ENCODE results near the gene DUSP22. TPM values are rescaled to one million over a fixed set of nuclear protein-coding genes. Genes with fewer than 3 reads are reported as not detected.
"Not testable (repeated sequence)": the region's sequence is repeated elsewhere in the genome, so short reads cannot be mapped to it uniquely, and the experiment has no call there.

The DUSP22 gene
- 25.1 TPM for polyA plus RNA-seq
- long read RNA-seq, donor 1, partial matches to known transcripts: 0 of 5 reads
- long read RNA-seq, donor 1, other reads (novel, unspliced or antisense): 0 of 5 reads
- long read RNA-seq, donor 2, partial matches to known transcripts: 0 of 8 reads
- long read RNA-seq, donor 2, other reads (novel, unspliced or antisense): 0 of 8 reads
- long read RNA-seq, donor 3, partial matches to known transcripts: 0 of 7 reads
- long read RNA-seq, donor 3, other reads (novel, unspliced or antisense): 0 of 7 reads
- long read RNA-seq, donor 4, partial matches to known transcripts: 0 of 3 reads
- long read RNA-seq, donor 4, other reads (novel, unspliced or antisense): 0 of 3 reads
- long read RNA-seq, donor 5, partial matches to known transcripts: 0 of 7 reads
- long read RNA-seq, donor 5, other reads (novel, unspliced or antisense): 0 of 7 reads
- long read RNA-seq, donor 6, partial matches to known transcripts: 0 of 9 reads
- long read RNA-seq, donor 6, other reads (novel, unspliced or antisense): 0 of 9 reads
- long read RNA-seq, donor 7, partial matches to known transcripts: 0 of 5 reads
- long read RNA-seq, donor 7, other reads (novel, unspliced or antisense): 0 of 5 reads
- long read RNA-seq, donor 8, partial matches to known transcripts: 0 of 14 reads
- long read RNA-seq, donor 8, other reads (novel, unspliced or antisense): 0 of 14 reads
- long read RNA-seq, donor 9, partial matches to known transcripts: 0 of 6 reads
- long read RNA-seq, donor 9, other reads (novel, unspliced or antisense): 0 of 6 reads
- long read RNA-seq, donor 10, transcript DUSP22-202 (7 exons, 3,098 nt): major isoform, 6 of 10 reads
- long read RNA-seq, donor 10, partial matches to known transcripts: 0 of 10 reads
- long read RNA-seq, donor 10, other reads (novel, unspliced or antisense): 0 of 10 reads
- long read RNA-seq, donor 11, partial matches to known transcripts: 0 of 5 reads
- long read RNA-seq, donor 11, other reads (novel, unspliced or antisense): 0 of 5 reads

- H3K36me3 ChIP-seq (ENCODE audit: control insufficient read depth, insufficient read depth, low read length): no peaks in the 10 kb centered on the region
- H3K4me1 ChIP-seq (ENCODE audit: control insufficient read depth, insufficient read depth, low read length): peaks cover 15% of the 10 kb centered on the region
Observed at GRCh38 chr6:291697-292505, at the start of gene DUSP22. DUSP22 (plus strand) TSS chr6:292487; CDS start chr6:292540, 53 bp downstream.

GRCh38 chr6:246352-246751 lies 45.9 kb upstream of the DUSP22 start:
- no CpG with 5 or more reads among the region's 8 CpGs for WGBS (ENCODE audit: insufficient coverage, low lambda C conversion rate)
- Histone ChIP-seq H3K27ac (ENCODE audit: low read length) (no peak overlapping the region), H3K4me3 (ENCODE audit: low read length) (no peak overlapping the region), H3K4me1 (ENCODE audit: control insufficient read depth, insufficient read depth, low read length) (no peaks in the 10 kb centered on the region), H3K27me3 (ENCODE audit: control insufficient read depth, insufficient read depth, low read length) (no peaks in the 10 kb centered on the region), H3K9me3 (ENCODE audit: control insufficient read depth, low read depth, low read length) (no peaks in the 10 kb centered on the region), H3K36me3 (ENCODE audit: control insufficient read depth, insufficient read depth, low read length) (no peaks in the 10 kb centered on the region)
- no peak for DNase-seq

More at GRCh38 chr6:291697-292505, at the start of gene DUSP22:
- peak; percentile 85 to 95 for DNase-seq
- H3K27ac ChIP-seq (ENCODE audit: low read length): peak within 1 kb of the TSS; percentile 98
- no peaks in the 10 kb centered on the region for H3K9me3 ChIP-seq (ENCODE audit: control insufficient read depth, low read depth, low read length)
- WGBS (ENCODE audit: insufficient coverage, low lambda C conversion rate): no CpG with 5 or more reads among the region's 85 CpGs
- H3K27me3 ChIP-seq (ENCODE audit: control insufficient read depth, insufficient read depth, low read length): no peaks in the 10 kb centered on the region
- peak within 1 kb of the TSS; percentile 90 for H3K4me3 ChIP-seq (ENCODE audit: low read length)

GRCh38 chr6:247351-247750 lies 44.9 kb upstream of the DUSP22 start:
- DNase-seq: no peak
- no peak overlapping the region for H3K4me3 ChIP-seq (ENCODE audit: low read length)
- 100% methylated on average over 1 of the region's 5 CpGs for WGBS (ENCODE audit: insufficient coverage, low lambda C conversion rate)

GRCh38 chr6:248046-248445 lies 44.2 kb upstream of the DUSP22 start:
- not testable (repeated sequence) for H3K4me1 ChIP-seq (ENCODE audit: control insufficient read depth, insufficient read depth, low read length); H3K27ac ChIP-seq (ENCODE audit: low read length); H3K4me3 ChIP-seq (ENCODE audit: low read length); DNase-seq; H3K9me3 ChIP-seq (ENCODE audit: control insufficient read depth, low read depth, low read length); H3K36me3 ChIP-seq (ENCODE audit: control insufficient read depth, insufficient read depth, low read length); H3K27me3 ChIP-seq (ENCODE audit: control insufficient read depth, insufficient read depth, low read length)
- no CpG with 5 or more reads among the region's 6 CpGs for WGBS (ENCODE audit: insufficient coverage, low lambda C conversion rate)

More at GRCh38 chr6:247351-247750, 44.9 kb upstream of the DUSP22 start:
- Histone ChIP-seq H3K36me3 (ENCODE audit: control insufficient read depth, insufficient read depth, low read length) (no peaks in the 10 kb centered on the region), H3K27ac (ENCODE audit: low read length) (no peak overlapping the region), H3K4me1 (ENCODE audit: control insufficient read depth, insufficient read depth, low read length) (no peaks in the 10 kb centered on the region), H3K27me3 (ENCODE audit: control insufficient read depth, insufficient read depth, low read length) (no peaks in the 10 kb centered on the region), H3K9me3 (ENCODE audit: control insufficient read depth, low read depth, low read length) (no peaks in the 10 kb centered on the region)

- Histone ChIP-seq H3K4me3 (ENCODE audit: low read length) (no peak overlapping the region), H3K27ac (ENCODE audit: low read length) (no peak overlapping the region)
- no peak for DNase-seq
Observed at GRCh38 chr6:250676-251075, 41.6 kb upstream of the DUSP22 start.

GRCh38 chr6:251920-252319 lies 40.4 kb upstream of the DUSP22 start:
- DNase-seq: no peak
- Histone ChIP-seq H3K4me1 (ENCODE audit: control insufficient read depth, insufficient read depth, low read length) (no peaks in the 10 kb centered on the region), H3K27ac (ENCODE audit: low read length) (no peak overlapping the region), H3K4me3 (ENCODE audit: low read length) (no peak overlapping the region), H3K9me3 (ENCODE audit: control insufficient read depth, low read depth, low read length) (no peaks in the 10 kb centered on the region), H3K27me3 (ENCODE audit: control insufficient read depth, insufficient read depth, low read length) (peaks cover 2% of the 10 kb centered on the region), H3K36me3 (ENCODE audit: control insufficient read depth, insufficient read depth, low read length) (no peaks in the 10 kb centered on the region)
- no CpG with 5 or more reads among the region's 2 CpGs for WGBS (ENCODE audit: insufficient coverage, low lambda C conversion rate)

More at GRCh38 chr6:250676-251075, 41.6 kb upstream of the DUSP22 start:
- no peaks in the 10 kb centered on the region for H3K36me3 ChIP-seq (ENCODE audit: control insufficient read depth, insufficient read depth, low read length)
- H3K27me3 ChIP-seq (ENCODE audit: control insufficient read depth, insufficient read depth, low read length): peaks cover 2% of the 10 kb centered on the region
- H3K4me1 ChIP-seq (ENCODE audit: control insufficient read depth, insufficient read depth, low read length): no peaks in the 10 kb centered on the region
- no peaks in the 10 kb centered on the region for H3K9me3 ChIP-seq (ENCODE audit: control insufficient read depth, low read depth, low read length)

- Histone ChIP-seq H3K4me1 (ENCODE audit: control insufficient read depth, insufficient read depth, low read length) (no peaks in the 10 kb centered on the region), H3K27me3 (ENCODE audit: control insufficient read depth, insufficient read depth, low read length) (peaks cover 2% of the 10 kb centered on the region), H3K36me3 (ENCODE audit: control insufficient read depth, insufficient read depth, low read length) (no peaks in the 10 kb centered on the region), H3K27ac (ENCODE audit: low read length) (no peak overlapping the region), H3K9me3 (ENCODE audit: control insufficient read depth, low read depth, low read length) (no peaks in the 10 kb centered on the region), H3K4me3 (ENCODE audit: low read length) (no peak overlapping the region)
- no peak for DNase-seq
- WGBS (ENCODE audit: insufficient coverage, low lambda C conversion rate): 81% methylated on average over 4 of the region's 8 CpGs
Observed at GRCh38 chr6:252775-253535, 39.3 kb upstream of the DUSP22 start.

- no peak overlapping the region for H3K27ac ChIP-seq (ENCODE audit: low read length)
- peaks cover 2% of the 10 kb centered on the region for H3K27me3 ChIP-seq (ENCODE audit: control insufficient read depth, insufficient read depth, low read length)
- 62% methylated on average over 2 of the region's 8 CpGs for WGBS (ENCODE audit: insufficient coverage, low lambda C conversion rate)
- H3K4me1 ChIP-seq (ENCODE audit: control insufficient read depth, insufficient read depth, low read length): no peaks in the 10 kb centered on the region
- H3K4me3 ChIP-seq (ENCODE audit: low read length): no peak overlapping the region
- no peak for DNase-seq
- no peaks in the 10 kb centered on the region for H3K9me3 ChIP-seq (ENCODE audit: control insufficient read depth, low read depth, low read length)
- H3K36me3 ChIP-seq (ENCODE audit: control insufficient read depth, insufficient read depth, low read length): no peaks in the 10 kb centered on the region
Observed at GRCh38 chr6:254016-254415, 38.3 kb upstream of the DUSP22 start.

- H3K9me3 ChIP-seq (ENCODE audit: control insufficient read depth, low read depth, low read length): no peaks in the 10 kb centered on the region
- no peaks in the 10 kb centered on the region for H3K36me3 ChIP-seq (ENCODE audit: control insufficient read depth, insufficient read depth, low read length)
- 83% methylated on average over 1 of the region's 9 CpGs for WGBS (ENCODE audit: insufficient coverage, low lambda C conversion rate)
- no peaks in the 10 kb centered on the region for H3K4me1 ChIP-seq (ENCODE audit: control insufficient read depth, insufficient read depth, low read length)
- H3K27ac ChIP-seq (ENCODE audit: low read length): no peak overlapping the region
- DNase-seq: no peak
- peaks cover 2% of the 10 kb centered on the region for H3K27me3 ChIP-seq (ENCODE audit: control insufficient read depth, insufficient read depth, low read length)
- no peak overlapping the region for H3K4me3 ChIP-seq (ENCODE audit: low read length)
Observed at GRCh38 chr6:255041-255750, 37.1 kb upstream of the DUSP22 start.
